Activated CD8-positive, alpha-beta T cell treated with anti-CD3 and anti-CD28 coated beads for 36 hours (primary cell): ENCODE results near the gene BRCA1. TPM values are rescaled to one million over a fixed set of nuclear protein-coding genes. Genes with fewer than 3 reads are reported as not detected.

Experiments used
- ATAC-seq: fragments of 200-7000 bp; cut with Tn5 transposase; one replicate; pipeline ENCODE4 v1.10.0; 2021; ENCODE audit warnings: mild to moderate bottlenecking, moderate library complexity
- CTCF ChIA-PET: fragments of 350-600 bp; sonication (Branson Sonifier 250); formaldehyde crosslinking; loops from one replicate; lab custom pipeline; 2021; ENCODE audit warnings: antibody characterized with exemption; lab: Charles Lee
- POLR2A ChIA-PET: fragments of 350-600 bp; sonication (Branson Sonifier 250); formaldehyde crosslinking; loops from one replicate; lab custom pipeline; 2021; ENCODE audit warnings: antibody characterized with exemption; lab: Charles Lee
- DNase-seq: peaks from one replicate; pipeline ENCODE4 v3.0.0-alpha.2; 2020
- H3K27ac Mint-ChIP-seq: one replicate; pipeline ENCODE4 v1.8.0; 2021; ENCODE audit warnings: mild to moderate bottlenecking, mixed read lengths
- H3K27me3 Mint-ChIP-seq: one replicate; pipeline ENCODE4 v1.8.0; 2021; ENCODE audit warnings: mixed read lengths
- H3K36me3 Mint-ChIP-seq: one replicate; pipeline ENCODE4 v1.8.0; 2021; ENCODE audit warnings: low read depth, mixed read lengths
- H3K4me1 Mint-ChIP-seq: one replicate; pipeline ENCODE4 v1.8.0; 2021; ENCODE audit warnings: low read depth, mixed read lengths
- H3K4me3 Mint-ChIP-seq: one replicate; pipeline ENCODE4 v1.8.0; 2021; ENCODE audit warnings: mild to moderate bottlenecking, moderate library complexity, mixed read lengths
- H3K9me3 Mint-ChIP-seq: one replicate; pipeline ENCODE4 v1.8.0; 2021; ENCODE audit warnings: mixed read lengths
- CTCF ChIP-seq: fragments of 200-600 bp; IDR thresholded peaks from one replicate; pipeline ENCODE4 v1.8.0; 2022; ENCODE audit warnings: antibody characterized with exemption, mild to moderate bottlenecking
- intact Hi-C: fragments of 100-400 bp; cut with micrococcal nuclease; formaldehyde crosslinking; loops from one replicate; pipeline ENCODE4 v1.10.0; 2022
- total RNA-seq, 2 experiments: library from RNA; stranded (reverse); gene quantifications; one replicate each; pipeline ENCODE4 v1.2.3, GENCODE V29; 2021

The BRCA1 gene
- total RNA-seq, 2 experiments from 2014 or later, result 84.5 to 92.9 TPM

GRCh38 chr17:43043307-43043706 is 81.9 kb downstream of the BRCA1 start:
- DNase-seq, result no peak
- H3K36me3 Mint-ChIP-seq, result peaks cover 18% of the 10 kb centered on the region
- no peaks in the 10 kb centered on the region for H3K27me3 Mint-ChIP-seq
- TF ChIP-seq CTCF, result no peak
- H3K9me3 Mint-ChIP-seq, result no peaks in the 10 kb centered on the region
- no peak for ATAC-seq
- POLR2A ChIA-PET, result no interaction called here
- no peaks in the 10 kb centered on the region for H3K4me1 Mint-ChIP-seq
- H3K27ac Mint-ChIP-seq, result no peak overlapping the region
- no peak overlapping the region for H3K4me3 Mint-ChIP-seq
- CTCF ChIA-PET, result interaction anchor here (1.2 kb wide), 1 partner anchor 19 kb away, joined by 5 read pairs; no protein-coding TSS in a partner anchor
- intact Hi-C loops, result no loop called here

DNA sequence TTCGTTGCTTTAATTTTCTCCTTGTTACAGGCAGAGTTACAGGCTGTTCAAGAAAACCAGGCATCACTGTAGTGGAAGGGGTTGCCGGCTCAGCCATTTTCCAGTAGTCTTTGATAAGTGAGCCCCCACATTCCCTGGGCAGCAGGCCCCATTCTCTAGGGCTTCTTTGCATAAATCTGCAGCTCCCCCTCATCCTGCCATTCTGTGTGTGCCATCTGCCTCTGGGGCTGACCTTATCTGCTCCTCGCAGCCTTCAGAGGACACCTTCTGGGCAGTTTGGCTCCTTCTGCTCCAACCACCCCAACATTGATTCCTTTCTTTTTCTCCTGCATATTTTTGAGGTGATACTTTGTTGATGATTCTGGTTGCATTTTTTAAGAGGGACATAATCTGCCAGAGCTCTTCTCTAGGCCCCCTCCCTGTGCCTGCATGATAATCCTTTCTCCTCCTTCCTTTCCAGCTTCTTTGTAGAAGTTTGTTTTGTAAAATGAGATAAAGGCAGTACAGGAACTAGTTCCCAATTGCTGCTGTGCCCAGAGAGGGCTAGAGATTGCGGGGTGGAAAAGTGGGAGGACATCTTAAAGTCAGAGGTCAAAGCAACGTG is 83.0 kb downstream of the BRCA1 start:
- ChIA-PET CTCF (interaction anchor here (1.2 kb wide), 1 partner anchor 18 kb away, joined by 5 read pairs; no protein-coding TSS in a partner anchor), POLR2A (interaction anchor here (0.6 to 1.2 kb wide), 3 partner anchors 8 to 273 kb away, joined by 3 to 4 read pairs (median 3); no protein-coding TSS in a partner anchor)
- H3K4me1 Mint-ChIP-seq, result no peaks in the 10 kb centered on the region
- H3K9me3 Mint-ChIP-seq, result no peaks in the 10 kb centered on the region
- DNase-seq (no peak), ATAC-seq (no peak)
- H3K4me3 Mint-ChIP-seq, result no peak overlapping the region
- TF ChIP-seq CTCF, result no peak
- H3K27me3 Mint-ChIP-seq, result no peaks in the 10 kb centered on the region
- no peak overlapping the region for H3K27ac Mint-ChIP-seq
- peaks cover 14% of the 10 kb centered on the region for H3K36me3 Mint-ChIP-seq
- intact Hi-C loops, result no loop called here

GRCh38 chr17:43040655-43041054 is 84.5 kb downstream of the BRCA1 start:
- no peak for DNase-seq
- TF ChIP-seq CTCF, result no peak
- peaks cover 12% of the 10 kb centered on the region for H3K36me3 Mint-ChIP-seq
- no peaks in the 10 kb centered on the region for H3K4me1 Mint-ChIP-seq
- CTCF ChIA-PET, result no interaction called here
- intact Hi-C loops, result no loop called here
- no peak for ATAC-seq
- H3K27ac Mint-ChIP-seq, result no peak overlapping the region
- H3K27me3 Mint-ChIP-seq, result no peaks in the 10 kb centered on the region
- no peaks in the 10 kb centered on the region for H3K9me3 Mint-ChIP-seq
- POLR2A ChIA-PET, result no interaction called here
- H3K4me3 Mint-ChIP-seq, result no peak overlapping the region

DNA sequence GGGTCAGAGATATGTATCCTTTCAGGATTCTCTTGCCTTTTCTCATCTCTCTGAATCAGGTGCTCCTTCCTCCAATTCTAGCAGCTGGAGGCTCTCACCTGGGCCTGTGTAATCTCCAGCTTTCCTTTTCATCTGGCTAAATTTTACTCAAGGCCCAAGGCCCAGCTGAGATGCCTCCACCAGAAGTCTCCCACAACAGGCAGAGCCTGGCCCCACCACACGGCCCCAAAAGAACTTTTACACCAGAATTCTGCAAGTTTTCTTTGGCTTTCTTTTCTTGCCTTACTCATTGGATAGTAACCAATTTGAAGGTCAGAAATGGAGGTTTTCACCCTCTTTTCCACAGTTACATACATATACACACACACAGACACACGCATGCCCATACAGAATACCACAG is 85.5 kb downstream of the BRCA1 start:
- Mint-ChIP-seq H3K4me3 (no peak overlapping the region), H3K4me1 (no peaks in the 10 kb centered on the region), H3K9me3 (no peaks in the 10 kb centered on the region), H3K27ac (no peak overlapping the region), H3K36me3 (peaks cover 6% of the 10 kb centered on the region), H3K27me3 (no peaks in the 10 kb centered on the region)
- no peak for ATAC-seq
- TF ChIP-seq CTCF, result no peak
- ChIA-PET POLR2A (interaction anchor here (0.8 kb wide), 1 partner anchor 24 kb away, joined by 3 read pairs; no protein-coding TSS in a partner anchor), CTCF (no interaction called here)
- DNase-seq, result no peak
- intact Hi-C loops, result no loop called here

DNA sequence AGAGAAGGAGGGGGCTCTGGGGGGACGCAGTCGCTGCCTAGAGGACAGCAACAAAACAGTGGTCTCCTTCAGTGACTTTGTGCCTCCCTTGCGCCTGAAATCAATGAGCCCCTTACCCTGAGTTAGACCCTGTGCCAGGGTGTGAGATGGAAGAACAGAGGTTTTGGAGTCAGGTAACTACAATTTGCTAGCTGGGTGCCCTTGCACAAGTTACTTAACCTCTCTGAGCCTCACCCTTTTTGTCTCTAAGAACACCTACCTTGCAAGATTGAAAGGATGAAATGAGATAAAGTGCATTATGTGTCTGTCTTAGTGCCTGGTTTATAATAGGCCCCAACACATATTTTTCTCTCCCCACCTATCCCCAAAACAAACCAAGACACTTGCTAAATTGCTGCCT is 90.3 kb downstream of the BRCA1 start:
- Mint-ChIP-seq H3K9me3 (no peaks in the 10 kb centered on the region), H3K27ac (no peak overlapping the region), H3K4me3 (no peak overlapping the region), H3K36me3 (no peaks in the 10 kb centered on the region), H3K4me1 (no peaks in the 10 kb centered on the region), H3K27me3 (no peaks in the 10 kb centered on the region)
- no peak for TF ChIP-seq CTCF
- ChIA-PET CTCF (interaction anchor here (1.0 kb wide), 1 partner anchor 10 kb away, joined by 3 read pairs; no protein-coding TSS in a partner anchor), POLR2A (interaction anchor here (0.6 kb wide), 1 partner anchor 90 kb away, joined by 5 read pairs; the partner anchor contains the start of gene BRCA1)
- ATAC-seq (no peak), DNase-seq (no peak)
- intact Hi-C loops, result no loop called here
